IMR-90 (cell line): ENCODE measurements around the gene ACOX3. TPM values are rescaled to one million over a fixed set of nuclear protein-coding genes. Genes with fewer than 3 reads are reported as not detected.

Experiments used
- ATAC-seq: fragments of 200-7000 bp; cut with Tn5 transposase; 2 replicates; pipeline ENCODE4 v1.9.1; 2020; ENCODE audit warnings: low read depth, mild to moderate bottlenecking, moderate library complexity
- BruUV-seq: library from RNA; stranded (reverse); fragments of 400-500 nt; replicated peaks from 2 replicates; lab custom pipeline; 2021; lab: Mats Ljungman, UMichigan
- CTCF ChIA-PET: fragments of 300-600 bp; formaldehyde crosslinking; extraction: SDS; loops from one replicate; lab custom pipeline; 2021; ENCODE audit warnings: antibody characterized with exemption; lab: Yijun Ruan, JAX
- POLR2A ChIA-PET: fragments of 300-600 bp; sonication (Branson Sonifier 250); formaldehyde crosslinking; loops from one replicate; lab custom pipeline; 2022; ENCODE audit warnings: antibody characterized with exemption; ENCODE audit not compliant: unreplicated experiment; lab: Charles Lee
- DNase-seq: peaks from one replicate; pipeline ENCODE4 v3.0.0; 2013
- H2AFZ ChIP-seq: replicated peaks from 2 replicates; pipeline ENCODE3; 2013; ENCODE audit warnings: low read length, mild to moderate bottlenecking; ENCODE audit not compliant: poor library complexity
- H2AK5ac ChIP-seq: 2 replicates; pipeline ENCODE4 v1.6.1; 2013; ENCODE audit warnings: low read depth, low read length, inconsistent platforms
- H2AK9ac ChIP-seq: replicated peaks from 2 replicates; pipeline ENCODE3; 2013; ENCODE audit warnings: mild to moderate bottlenecking, low read depth, low read length, moderate library complexity; ENCODE audit not compliant: poor library complexity
- H2BK120ac ChIP-seq: 2 replicates; pipeline ENCODE4 v1.6.1; 2013; ENCODE audit warnings: low read depth, low read length, inconsistent platforms
- H2BK15ac ChIP-seq: 3 replicates; pipeline ENCODE4 v1.6.1; 2013; ENCODE audit warnings: low read depth, low read length, inconsistent platforms
- H2BK20ac ChIP-seq: 2 replicates; pipeline ENCODE4 v1.6.1; 2013; ENCODE audit warnings: low read depth, mild to moderate bottlenecking, inconsistent platforms, low read length, moderate library complexity
- H2BK5ac ChIP-seq: 2 replicates; pipeline ENCODE4 v1.6.1; 2013; ENCODE audit warnings: mild to moderate bottlenecking, low read depth, low read length, inconsistent platforms; ENCODE audit not compliant: poor library complexity, severe bottlenecking
- H3K14ac ChIP-seq: replicated peaks from 2 replicates; pipeline ENCODE4 v1.6.1; 2013; ENCODE audit warnings: low read depth, low read length, inconsistent platforms
- H3K18ac ChIP-seq: 2 replicates; pipeline ENCODE4 v1.6.1; 2013; ENCODE audit warnings: low read depth, low read length, control low read depth
- H3K23ac ChIP-seq: 2 replicates; pipeline ENCODE4 v1.6.1; 2013; ENCODE audit warnings: low read depth, low read length, inconsistent platforms
- H3K27ac ChIP-seq: 2 replicates; pipeline ENCODE4 v1.5.1; 2013; ENCODE audit warnings: mild to moderate bottlenecking, control low read depth, low read length; ENCODE audit not compliant: insufficient read depth
- H3K27me3 ChIP-seq: 2 replicates; pipeline ENCODE4 v1.6.1; 2013; ENCODE audit warnings: low read length; ENCODE audit not compliant: control insufficient read depth, insufficient read depth
- H3K36me3 ChIP-seq: 2 replicates; pipeline ENCODE4 v1.6.1; 2013; ENCODE audit warnings: low read length, mixed read lengths; ENCODE audit not compliant: control insufficient read depth, insufficient read depth
- H3K4ac ChIP-seq: 2 replicates; pipeline ENCODE4 v1.6.1; 2013; ENCODE audit warnings: low read depth, low read length, inconsistent platforms
- H3K4me1 ChIP-seq: 2 replicates; pipeline ENCODE4 v1.6.1; 2013; ENCODE audit warnings: low read length, mixed read lengths; ENCODE audit not compliant: control insufficient read depth, insufficient read depth
- H3K4me2 ChIP-seq: 2 replicates; pipeline ENCODE4 v1.6.1; 2013; ENCODE audit warnings: low read depth, mild to moderate bottlenecking, control low read depth, low read length, moderate library complexity
- H3K4me3 ChIP-seq: 2 replicates; pipeline ENCODE4 v1.5.1; 2013; ENCODE audit warnings: low read depth, mild to moderate bottlenecking, control low read depth, low read length, moderate library complexity; ENCODE audit not compliant: insufficient read depth
- H3K56ac ChIP-seq: 2 replicates; pipeline ENCODE4 v1.6.1; 2013; ENCODE audit warnings: low read length, inconsistent platforms; ENCODE audit not compliant: insufficient read depth; ENCODE audit errors: extremely low read depth
- H3K79me1 ChIP-seq, 2 experiments: 2 replicates each; pipeline ENCODE4 v1.6.1; 2013; ENCODE audit warnings: low read length in 2 of 2, inconsistent platforms in 1 of 2, low read depth in 1 of 2
- H3K9ac ChIP-seq: 2 replicates; pipeline ENCODE4 v1.6.1; 2013; ENCODE audit warnings: low read depth, low read length, control low read depth
- H3K9me1 ChIP-seq: 2 replicates; pipeline ENCODE4 v1.6.1; 2013; ENCODE audit warnings: low read length, inconsistent platforms; ENCODE audit not compliant: insufficient read depth
- H3K9me3 ChIP-seq: 2 replicates; pipeline ENCODE4 v1.6.1; 2013; ENCODE audit warnings: low read length; ENCODE audit not compliant: control insufficient read depth, insufficient read depth
- H4K20me1 ChIP-seq: 2 replicates; pipeline ENCODE4 v1.6.1; 2013; ENCODE audit warnings: low read length, inconsistent platforms; ENCODE audit not compliant: insufficient read depth
- H4K5ac ChIP-seq: 2 replicates; pipeline ENCODE4 v1.6.1; 2013; ENCODE audit warnings: mild to moderate bottlenecking, low read depth, low read length, control low read depth
- H4K8ac ChIP-seq, 2 experiments: 2 replicates each; pipeline ENCODE4 v1.6.1; 2013; ENCODE audit warnings: low read depth in 2 of 2, low read length in 2 of 2, control low read depth in 1 of 2, inconsistent platforms in 1 of 2
- H4K91ac ChIP-seq: 2 replicates; pipeline ENCODE4 v1.6.1; 2013; ENCODE audit warnings: low read depth, low read length, inconsistent platforms; ENCODE audit not compliant: insufficient read depth
- MAZ ChIP-seq: IDR thresholded peaks from 2 replicates; pipeline ENCODE4 v1.6.1; 2012; ENCODE audit warnings: low read depth, mild to moderate bottlenecking, low read length, improper control_type of control experiment, moderate library complexity, borderline replicate concordance
- WGBS, 2 experiments: methylation state at CpG; one replicate each; pipeline versions ENCODE4 v1.1.5 to v1.1.7; 2013; ENCODE audit warnings: missing lambda C conversion rate in 2 of 2; ENCODE audit not compliant: insufficient read length in 1 of 2; ENCODE audit errors: extremely low coverage in 2 of 2; 5-methylcytosine and 5-hydroxymethylcytosine counted together
- dilution Hi-C: fragments of 300-500 bp; cut with HindIII; formaldehyde crosslinking; loops from one replicate; pipeline ENCODE4 v1.14.3; 2018; ENCODE audit warnings: low sequenced_read_pairs; ENCODE audit not compliant: unreplicated experiment
- in situ Hi-C: fragments of 300-500 bp; cut with MboI; formaldehyde crosslinking; loops from 3 replicates; pipeline ENCODE4 v1.14.3; 2019; ENCODE audit warnings: low sequenced_read_pairs, inconsistent platforms, mixed read lengths
- intact Hi-C: fragments of 100-400 bp; cut with micrococcal nuclease; formaldehyde crosslinking; loops from 2 replicates; pipeline ENCODE4 v1.10.0; 2022
- polyA plus RNA-seq, 3 experiments: library from polyadenylated mRNA; depleted of rRNA; stranded (reverse); fragments of >200 nt; gene quantifications; 2 replicates each; pipeline ENCODE4 v1.2.3, GENCODE V29; 2012; ENCODE audit warnings: low replicate concordance in 1 of 3
- total RNA-seq: library from RNA; depleted of rRNA; stranded (reverse); fragments of >200 nt; gene quantifications from 2 replicates; pipeline ENCODE4 v1.2.3, GENCODE V29; 2012

The ACOX3 gene
- total and polyA plus RNA-seq, 2 of the 4 experiments (the other 2 are of a cell fraction), result 15.2 to 25.8 TPM

DNA sequence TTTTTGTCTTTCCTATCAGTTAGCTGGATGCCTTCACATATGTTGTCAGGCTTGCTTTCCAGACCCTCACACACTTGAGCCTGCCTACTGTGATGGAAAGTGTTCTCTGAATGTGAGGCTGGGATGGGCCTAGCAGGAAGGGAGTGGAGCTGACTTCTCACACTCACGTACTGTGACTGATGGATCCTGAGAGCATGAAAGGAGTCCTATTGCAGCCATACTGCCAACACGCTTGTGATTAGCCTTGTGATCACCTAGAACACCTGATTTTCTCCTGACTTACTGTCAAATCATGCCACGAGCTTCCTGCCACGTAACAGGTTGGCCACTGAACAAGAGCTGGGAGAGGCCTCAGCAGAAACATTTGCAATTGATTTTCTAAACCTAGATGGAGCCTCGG lies 49.9 kb downstream of the ACOX3 start:
- H4K8ac ChIP-seq, result no peak overlapping the region
- dilution Hi-C loops (no loop called here), intact Hi-C loops (loop anchor here (1.0 kb wide), 1 partner anchor 74 kb away; no protein-coding TSS in a partner anchor), in situ Hi-C loops (no loop called here)
- no peak overlapping the region for H3K14ac ChIP-seq
- no peak overlapping the region for H4K91ac ChIP-seq
- no peak overlapping the region for H3K4ac ChIP-seq
- H2BK120ac ChIP-seq, result no peak overlapping the region
- no peak overlapping the region for H2AK9ac ChIP-seq
- WGBS, 2 experiments, result 80% methylated on average over 1 of the region's 5 CpGs; no CpG with 5 or more reads in 1 of the 2 experiments
- H2AK5ac ChIP-seq, result peak overlapping the region; percentile 56
- no peak overlapping the region for H3K9ac ChIP-seq
- H3K56ac ChIP-seq, result no peak overlapping the region
- no peaks in the 10 kb centered on the region; a peak in 1 of 4 replicates for H3K79me1 ChIP-seq
- no peak overlapping the region for H2BK20ac ChIP-seq
- no peak overlapping the region for H3K4me3 ChIP-seq
- peaks cover 22% of the 10 kb centered on the region for H3K4me1 ChIP-seq
- peaks cover 17% of the 10 kb centered on the region for H4K20me1 ChIP-seq
- CTCF ChIA-PET, result interaction anchor here (0.6 to 0.7 kb wide), 2 partner anchors 62 to 63 kb away, joined by 3 to 4 read pairs; no protein-coding TSS in a partner anchor
- H2AFZ ChIP-seq, result no peak overlapping the region
- no peak for TF ChIP-seq MAZ
- H3K18ac ChIP-seq, result no peak overlapping the region
- H3K4me2 ChIP-seq, result no peak overlapping the region
- BruUV-seq, result no TSS peak
- peaks cover 15% of the 10 kb centered on the region; the same call in 1 of the 2 replicates for H3K9me1 ChIP-seq
- ATAC-seq, result no peak
- POLR2A ChIA-PET, result no interaction called here
- H2BK5ac ChIP-seq, result no peak overlapping the region
- H3K36me3 ChIP-seq, result peaks cover 35% of the 10 kb centered on the region; the same call in 1 of the 2 replicates
- no peaks in the 10 kb centered on the region for H3K9me3 ChIP-seq
- no peaks in the 10 kb centered on the region for H3K27me3 ChIP-seq
- no peak for DNase-seq
- H3K27ac ChIP-seq, result no peak overlapping the region
- H3K23ac ChIP-seq, result no peak overlapping the region
- no peak overlapping the region for H2BK15ac ChIP-seq
- no peak overlapping the region for H4K5ac ChIP-seq
